GDM1 (cell line): ENCODE data around the gene C2CD4C.
"Not testable (repeated sequence)": the region's sequence is repeated elsewhere in the genome, so short reads cannot be mapped to it uniquely, and the experiment has no call there.

Experiments
- DNase-seq: peaks from one replicate; lab custom pipeline; 2025; lab: John Stamatoyannopoulos, UW

Gene C2CD4C

GRCh38 chr19:381901-382300 is 27.0 kb downstream of the C2CD4C start:
- DNase-seq: not testable (repeated sequence)

GRCh38 chr19:380618-381219 is 28.2 kb downstream of the C2CD4C start:
- not testable (repeated sequence) for DNase-seq

- no peak for DNase-seq
Observed at GRCh38 chr19:379796-380195, 29.2 kb downstream of the C2CD4C start.

- no peak for DNase-seq
Observed at GRCh38 chr19:378706-379105, 30.2 kb downstream of the C2CD4C start.

GRCh38 chr19:377801-378581 is 31.0 kb downstream of the C2CD4C start:
- DNase-seq: no peak

GRCh38 chr19:376111-376470 is 32.9 kb downstream of the C2CD4C start:
- DNase-seq: no peak

GRCh38 chr19:375395-376110 is 33.4 kb downstream of the C2CD4C start:
- DNase-seq: no peak

GRCh38 chr19:374886-375235 is 34.1 kb downstream of the C2CD4C start:
- no peak for DNase-seq

GRCh38 chr19:374183-374885 is 34.6 kb downstream of the C2CD4C start:
- DNase-seq: no peak

- DNase-seq: no peak
Observed at GRCh38 chr19:373391-374182, 35.4 kb downstream of the C2CD4C start.

- DNase-seq: no peak
Observed at GRCh38 chr19:372306-372890, 36.5 kb downstream of the C2CD4C start.

- DNase-seq: no peak
Observed at GRCh38 chr19:371501-372168, 37.3 kb downstream of the C2CD4C start.

- DNase-seq: no peak
Observed at GRCh38 chr19:370641-371330, 38.2 kb downstream of the C2CD4C start.

GRCh38 chr19:369876-370275 is 39.1 kb downstream of the C2CD4C start:
- DNase-seq: no peak

- no peak for DNase-seq
Observed at GRCh38 chr19:369256-369655, 39.7 kb downstream of the C2CD4C start.

- DNase-seq: no peak
Observed at GRCh38 chr19:368630-369024, 40.3 kb downstream of the C2CD4C start.

- DNase-seq: no peak
Observed at GRCh38 chr19:367963-368629, 40.9 kb downstream of the C2CD4C start.

GRCh38 chr19:367561-367960 is 41.4 kb downstream of the C2CD4C start:
- no peak for DNase-seq

GRCh38 chr19:366951-367350 is 42.0 kb downstream of the C2CD4C start:
- DNase-seq: no peak
